ENCODE data around the gene FOSB. TPM values are rescaled to one million over a fixed set of nuclear protein-coding genes. Genes with fewer than 3 reads are reported as not detected.

Gene FOSB
- polyA plus RNA-seq, 2 of the 4 experiments (the other 2 are of a cell fraction): 0.57 to 48.8 TPM

DNA sequence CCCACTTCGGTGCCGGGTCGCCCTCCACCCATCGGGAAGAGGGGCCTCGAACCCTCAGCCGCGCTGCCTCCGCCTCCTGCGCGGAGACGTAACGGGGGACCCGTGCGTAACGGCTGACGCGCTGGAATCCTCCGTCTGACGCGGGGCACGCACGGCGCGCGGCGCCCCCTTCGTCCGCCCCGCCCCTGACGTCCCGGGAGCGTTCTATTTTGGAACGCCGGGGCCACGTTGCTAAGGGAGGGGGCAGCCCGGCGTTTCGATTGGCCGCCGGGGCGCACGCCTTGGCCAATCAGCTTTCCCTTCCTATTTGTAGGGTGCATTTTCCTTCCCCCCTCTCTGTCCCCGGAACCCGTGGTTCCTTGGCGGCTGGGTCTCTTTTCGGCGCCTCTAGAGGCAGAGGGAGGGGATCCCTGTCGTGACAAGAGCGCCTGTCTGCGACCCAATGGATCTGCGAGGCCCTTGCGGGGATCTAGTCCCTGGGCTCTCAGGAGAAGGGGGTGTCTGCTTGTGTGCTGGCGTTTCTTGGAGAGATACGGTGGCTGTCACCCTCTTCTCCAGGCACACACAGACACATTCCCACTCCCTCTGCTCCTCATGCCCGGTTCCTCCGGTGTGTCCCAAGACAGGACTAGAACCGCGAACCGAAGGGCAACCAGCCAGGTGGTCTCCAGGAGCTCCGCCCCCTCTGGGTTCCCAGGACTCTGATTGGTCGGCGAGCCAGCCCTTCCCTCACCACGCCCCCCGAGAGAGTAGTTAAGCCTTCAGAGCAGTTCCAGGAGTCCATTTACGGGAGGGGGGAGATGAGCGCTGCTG is 1.5 kb downstream of the FOSB start (continued):
- no peak for TF ChIP-seq HDAC2 (IDR thresholded peaks at IDR 0.05)
- peak; percentile 66; the same call in 1 of the 2 replicates for TF ChIP-seq HOXA7 (CRISPR knock-in tag; IDR thresholded peaks at IDR 0.05)
- TF ChIP-seq GATA3 (IDR thresholded peaks at IDR 0.05; ENCODE audit: borderline replicate concordance): peak; percentile 55; the same call in 1 of the 2 replicates
- TF ChIP-seq, protein P1, sequence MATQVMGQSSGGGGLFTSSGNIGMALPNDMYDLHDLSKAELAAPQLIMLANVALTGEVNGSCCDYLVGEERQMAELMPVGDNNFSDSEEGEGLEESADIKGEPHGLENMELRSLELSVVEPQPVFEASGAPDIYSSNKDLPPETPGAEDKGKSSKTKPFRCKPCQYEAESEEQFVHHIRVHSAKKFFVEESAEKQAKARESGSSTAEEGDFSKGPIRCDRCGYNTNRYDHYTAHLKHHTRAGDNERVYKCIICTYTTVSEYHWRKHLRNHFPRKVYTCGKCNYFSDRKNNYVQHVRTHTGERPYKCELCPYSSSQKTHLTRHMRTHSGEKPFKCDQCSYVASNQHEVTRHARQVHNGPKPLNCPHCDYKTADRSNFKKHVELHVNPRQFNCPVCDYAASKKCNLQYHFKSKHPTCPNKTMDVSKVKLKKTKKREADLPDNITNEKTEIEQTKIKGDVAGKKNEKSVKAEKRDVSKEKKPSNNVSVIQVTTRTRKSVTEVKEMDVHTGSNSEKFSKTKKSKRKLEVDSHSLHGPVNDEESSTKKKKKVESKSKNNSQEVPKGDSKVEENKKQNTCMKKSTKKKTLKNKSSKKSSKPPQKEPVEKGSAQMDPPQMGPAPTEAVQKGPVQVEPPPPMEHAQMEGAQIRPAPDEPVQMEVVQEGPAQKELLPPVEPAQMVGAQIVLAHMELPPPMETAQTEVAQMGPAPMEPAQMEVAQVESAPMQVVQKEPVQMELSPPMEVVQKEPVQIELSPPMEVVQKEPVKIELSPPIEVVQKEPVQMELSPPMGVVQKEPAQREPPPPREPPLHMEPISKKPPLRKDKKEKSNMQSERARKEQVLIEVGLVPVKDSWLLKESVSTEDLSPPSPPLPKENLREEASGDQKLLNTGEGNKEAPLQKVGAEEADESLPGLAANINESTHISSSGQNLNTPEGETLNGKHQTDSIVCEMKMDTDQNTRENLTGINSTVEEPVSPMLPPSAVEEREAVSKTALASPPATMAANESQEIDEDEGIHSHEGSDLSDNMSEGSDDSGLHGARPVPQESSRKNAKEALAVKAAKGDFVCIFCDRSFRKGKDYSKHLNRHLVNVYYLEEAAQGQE (IDR thresholded peaks at IDR 0.05): no peak; the same call in 1 of the 2 replicates
- peak; percentile 89 for TF ChIP-seq HOXB5 (CRISPR knock-in tag; IDR thresholded peaks at IDR 0.05)
- no peak for TF ChIP-seq ZNF302 (CRISPR knock-in tag; IDR thresholded peaks at IDR 0.05)
- no peak for TF ChIP-seq MYC (IDR thresholded peaks at IDR 0.05; ENCODE audit: borderline replicate concordance, low read length)
- TF ChIP-seq NR3C1 (IDR thresholded peaks at IDR 0.05): no peak
- peak; percentile 97 for TF ChIP-seq TFCP2L1 (CRISPR knock-in tag; IDR thresholded peaks at IDR 0.05)
- TF ChIP-seq, protein P2, sequence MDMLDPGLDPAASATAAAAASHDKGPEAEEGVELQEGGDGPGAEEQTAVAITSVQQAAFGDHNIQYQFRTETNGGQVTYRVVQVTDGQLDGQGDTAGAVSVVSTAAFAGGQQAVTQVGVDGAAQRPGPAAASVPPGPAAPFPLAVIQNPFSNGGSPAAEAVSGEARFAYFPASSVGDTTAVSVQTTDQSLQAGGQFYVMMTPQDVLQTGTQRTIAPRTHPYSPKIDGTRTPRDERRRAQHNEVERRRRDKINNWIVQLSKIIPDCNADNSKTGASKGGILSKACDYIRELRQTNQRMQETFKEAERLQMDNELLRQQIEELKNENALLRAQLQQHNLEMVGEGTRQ (IDR thresholded peaks at IDR 0.05): peak; percentile 46
- no peak for TF ChIP-seq EHF (CRISPR knock-in tag; IDR thresholded peaks at IDR 0.05)
- no peak for TF ChIP-seq MAFK (IDR thresholded peaks at IDR 0.05; ENCODE audit: partially characterized antibody)
- no peak for TF ChIP-seq BHLHE40 (IDR thresholded peaks at IDR 0.05; ENCODE audit: low read depth, low read length)
- TF ChIP-seq PHF8 (IDR thresholded peaks at IDR 0.05; ENCODE audit: borderline replicate concordance, low read depth): peak; percentile 63; the same call in 1 of the 2 replicates
- no peak for TF ChIP-seq EHMT2 (IDR thresholded peaks at IDR 0.05; ENCODE audit: low read depth)
- TF ChIP-seq CBX2 (IDR thresholded peaks at IDR 0.05; ENCODE audit: borderline replicate concordance, low read depth): no peak
- TF ChIP-seq CHD4 (IDR thresholded peaks at IDR 0.05; ENCODE audit: borderline replicate concordance): no peak
- TF ChIP-seq, protein P3, sequence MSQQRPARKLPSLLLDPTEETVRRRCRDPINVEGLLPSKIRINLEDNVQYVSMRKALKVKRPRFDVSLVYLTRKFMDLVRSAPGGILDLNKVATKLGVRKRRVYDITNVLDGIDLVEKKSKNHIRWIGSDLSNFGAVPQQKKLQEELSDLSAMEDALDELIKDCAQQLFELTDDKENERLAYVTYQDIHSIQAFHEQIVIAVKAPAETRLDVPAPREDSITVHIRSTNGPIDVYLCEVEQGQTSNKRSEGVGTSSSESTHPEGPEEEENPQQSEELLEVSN (IDR thresholded peaks at IDR 0.05; ENCODE audit: borderline replicate concordance, low read depth): no peak
- no peak for TF ChIP-seq FOXS1 (CRISPR knock-in tag; IDR thresholded peaks at IDR 0.05)
- TF ChIP-seq MAZ (IDR thresholded peaks at IDR 0.05; ENCODE audit: borderline replicate concordance, low read depth, low read length): 0 out of 2 replicates have a peak, but pooled peaks have one; percentile 8
- no peak for TF ChIP-seq NFE2L2 (conservative IDR thresholded peaks at IDR 0.05; ENCODE audit: low read length)
- no peak for TF ChIP-seq ESRRA (IDR thresholded peaks at IDR 0.05; ENCODE audit: borderline replicate concordance, low read length)
- 0 out of 5 replicates have a peak, but pooled peaks of 1 of the 2 experiments have one; percentile 26 for TF ChIP-seq JUN (IDR thresholded peaks at IDR 0.05)
- TF ChIP-seq, protein P4, sequence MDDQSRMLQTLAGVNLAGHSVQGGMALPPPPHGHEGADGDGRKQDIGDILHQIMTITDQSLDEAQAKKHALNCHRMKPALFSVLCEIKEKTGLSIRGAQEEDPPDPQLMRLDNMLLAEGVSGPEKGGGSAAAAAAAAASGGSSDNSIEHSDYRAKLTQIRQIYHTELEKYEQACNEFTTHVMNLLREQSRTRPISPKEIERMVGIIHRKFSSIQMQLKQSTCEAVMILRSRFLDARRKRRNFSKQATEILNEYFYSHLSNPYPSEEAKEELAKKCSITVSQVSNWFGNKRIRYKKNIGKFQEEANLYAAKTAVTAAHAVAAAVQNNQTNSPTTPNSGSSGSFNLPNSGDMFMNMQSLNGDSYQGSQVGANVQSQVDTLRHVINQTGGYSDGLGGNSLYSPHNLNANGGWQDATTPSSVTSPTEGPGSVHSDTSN (IDR thresholded peaks at IDR 0.05): no peak
- no peak; the same call in 1 of the 2 replicates for TF ChIP-seq TP53 (CRISPR knock-in tag; IDR thresholded peaks at IDR 0.05)
- TF ChIP-seq JUNB (IDR thresholded peaks at IDR 0.05): no peak
- TF ChIP-seq EP300 (IDR thresholded peaks at IDR 0.05): no peak
- TF ChIP-seq ZSCAN20 (CRISPR knock-in tag; IDR thresholded peaks at IDR 0.05): no peak
